Ishikawa (cell line): ENCODE results near the gene PIP4K2A.

Experiments used
- CEBPB ChIP-seq: IDR thresholded peaks from 2 replicates; pipeline ENCODE4 v1.6.1; 2012
- CREB1 ChIP-seq: IDR thresholded peaks from 2 replicates; pipeline ENCODE4 v1.6.1; 2012; ENCODE audit warnings: low read depth
- EGR1 ChIP-seq: IDR thresholded peaks from 2 replicates; pipeline ENCODE4 v1.6.1; 2012
- EP300 ChIP-seq: IDR thresholded peaks from 2 replicates; pipeline ENCODE4 v1.6.1; 2012; ENCODE audit warnings: borderline replicate concordance
- FOXM1 ChIP-seq: IDR thresholded peaks from 2 replicates; pipeline ENCODE4 v1.6.1; 2012; ENCODE audit warnings: low read depth, borderline replicate concordance
- NFIC ChIP-seq: IDR thresholded peaks from 2 replicates; pipeline ENCODE4 v1.6.1; 2012
- RAD21 ChIP-seq: IDR thresholded peaks from 2 replicates; pipeline ENCODE4 v1.6.1; 2012; ENCODE audit warnings: low read depth
- TAF1 ChIP-seq: IDR thresholded peaks from 2 replicates; pipeline ENCODE4 v1.6.1; 2012; ENCODE audit warnings: low read depth, mild to moderate bottlenecking
- TCF12 ChIP-seq: IDR thresholded peaks from 2 replicates; pipeline ENCODE4 v1.6.1; 2012; ENCODE audit warnings: low read depth
- TEAD4 ChIP-seq: IDR thresholded peaks from 2 replicates; pipeline ENCODE4 v1.6.1; 2012
- YY1 ChIP-seq: IDR thresholded peaks from 2 replicates; pipeline ENCODE4 v1.6.1; 2012; ENCODE audit warnings: low read depth
- ZBTB7A ChIP-seq: IDR thresholded peaks from 2 replicates; pipeline ENCODE4 v1.6.1; 2012; ENCODE audit warnings: low read depth
- TF ChIP-seq, protein P1 (sequence below): IDR thresholded peaks from 2 replicates; pipeline ENCODE4 v1.6.1; 2012
- TF ChIP-seq, protein P2 (sequence below): IDR thresholded peaks from 2 replicates; pipeline ENCODE4 v1.6.1; 2012
- TF ChIP-seq, protein P3 (sequence below): IDR thresholded peaks from 2 replicates; pipeline ENCODE4 v1.6.1; 2012; ENCODE audit warnings: low read depth, mild to moderate bottlenecking

PIP4K2A gene

DNA sequence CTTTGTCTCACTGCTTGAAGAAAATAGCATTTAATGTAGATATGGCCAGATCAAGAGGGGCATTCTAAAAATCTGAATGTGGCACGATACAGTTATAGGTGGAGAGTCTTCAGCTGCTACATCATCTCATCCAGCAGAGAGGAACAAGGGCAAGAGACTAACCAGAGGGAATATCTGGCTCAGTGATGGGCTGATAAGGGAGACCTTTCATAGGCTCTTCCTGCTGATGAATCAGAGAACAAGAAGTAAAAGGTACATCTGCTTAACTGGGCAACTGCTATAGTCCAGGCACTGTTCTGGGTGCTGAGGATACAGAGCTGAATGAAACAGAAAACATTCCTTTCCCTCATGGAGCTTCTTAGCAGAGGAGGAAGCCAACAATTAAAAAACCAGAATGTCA lies 37.9 kb downstream of the PIP4K2A start:
- TF ChIP-seq, protein P1, sequence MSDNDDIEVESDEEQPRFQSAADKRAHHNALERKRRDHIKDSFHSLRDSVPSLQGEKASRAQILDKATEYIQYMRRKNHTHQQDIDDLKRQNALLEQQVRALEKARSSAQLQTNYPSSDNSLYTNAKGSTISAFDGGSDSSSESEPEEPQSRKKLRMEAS = no peak
- TF ChIP-seq CREB1 = no peak
- TF ChIP-seq ZBTB7A = no peak
- TF ChIP-seq TCF12 = no peak
- no peak for TF ChIP-seq FOXM1
- TF ChIP-seq, protein P2, sequence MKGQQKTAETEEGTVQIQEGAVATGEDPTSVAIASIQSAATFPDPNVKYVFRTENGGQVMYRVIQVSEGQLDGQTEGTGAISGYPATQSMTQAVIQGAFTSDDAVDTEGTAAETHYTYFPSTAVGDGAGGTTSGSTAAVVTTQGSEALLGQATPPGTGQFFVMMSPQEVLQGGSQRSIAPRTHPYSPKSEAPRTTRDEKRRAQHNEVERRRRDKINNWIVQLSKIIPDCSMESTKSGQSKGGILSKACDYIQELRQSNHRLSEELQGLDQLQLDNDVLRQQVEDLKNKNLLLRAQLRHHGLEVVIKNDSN = no peak

DNA sequence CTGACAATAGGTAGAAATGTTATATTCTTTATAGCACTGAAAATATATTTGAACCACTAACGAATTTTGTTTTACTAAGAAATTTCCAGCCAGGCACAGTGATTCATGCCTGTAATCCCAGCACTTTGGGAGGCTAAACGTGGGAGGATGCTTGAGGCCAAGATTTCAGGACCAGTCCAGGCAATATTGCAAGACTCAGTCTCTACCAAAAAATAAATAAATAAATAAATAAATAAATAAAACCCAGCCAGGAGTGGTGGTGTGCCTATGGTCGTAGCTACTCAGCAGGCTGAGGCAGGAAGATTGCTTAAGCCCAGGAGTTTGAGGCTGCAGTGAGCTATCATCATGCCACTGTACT lies 39.8 kb downstream of the PIP4K2A start:
- TF ChIP-seq, protein P3, sequence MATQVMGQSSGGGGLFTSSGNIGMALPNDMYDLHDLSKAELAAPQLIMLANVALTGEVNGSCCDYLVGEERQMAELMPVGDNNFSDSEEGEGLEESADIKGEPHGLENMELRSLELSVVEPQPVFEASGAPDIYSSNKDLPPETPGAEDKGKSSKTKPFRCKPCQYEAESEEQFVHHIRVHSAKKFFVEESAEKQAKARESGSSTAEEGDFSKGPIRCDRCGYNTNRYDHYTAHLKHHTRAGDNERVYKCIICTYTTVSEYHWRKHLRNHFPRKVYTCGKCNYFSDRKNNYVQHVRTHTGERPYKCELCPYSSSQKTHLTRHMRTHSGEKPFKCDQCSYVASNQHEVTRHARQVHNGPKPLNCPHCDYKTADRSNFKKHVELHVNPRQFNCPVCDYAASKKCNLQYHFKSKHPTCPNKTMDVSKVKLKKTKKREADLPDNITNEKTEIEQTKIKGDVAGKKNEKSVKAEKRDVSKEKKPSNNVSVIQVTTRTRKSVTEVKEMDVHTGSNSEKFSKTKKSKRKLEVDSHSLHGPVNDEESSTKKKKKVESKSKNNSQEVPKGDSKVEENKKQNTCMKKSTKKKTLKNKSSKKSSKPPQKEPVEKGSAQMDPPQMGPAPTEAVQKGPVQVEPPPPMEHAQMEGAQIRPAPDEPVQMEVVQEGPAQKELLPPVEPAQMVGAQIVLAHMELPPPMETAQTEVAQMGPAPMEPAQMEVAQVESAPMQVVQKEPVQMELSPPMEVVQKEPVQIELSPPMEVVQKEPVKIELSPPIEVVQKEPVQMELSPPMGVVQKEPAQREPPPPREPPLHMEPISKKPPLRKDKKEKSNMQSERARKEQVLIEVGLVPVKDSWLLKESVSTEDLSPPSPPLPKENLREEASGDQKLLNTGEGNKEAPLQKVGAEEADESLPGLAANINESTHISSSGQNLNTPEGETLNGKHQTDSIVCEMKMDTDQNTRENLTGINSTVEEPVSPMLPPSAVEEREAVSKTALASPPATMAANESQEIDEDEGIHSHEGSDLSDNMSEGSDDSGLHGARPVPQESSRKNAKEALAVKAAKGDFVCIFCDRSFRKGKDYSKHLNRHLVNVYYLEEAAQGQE = no peak
- TF ChIP-seq, protein P1 = no peak
- TF ChIP-seq CREB1 = no peak
- TF ChIP-seq FOXM1 = no peak
- TF ChIP-seq TCF12 = no peak
- no peak for TF ChIP-seq CEBPB
- TF ChIP-seq RAD21 = no peak
- no peak for TF ChIP-seq YY1
- TF ChIP-seq TEAD4 = no peak
- no peak for TF ChIP-seq NFIC
- TF ChIP-seq, protein P2 = no peak
- no peak for TF ChIP-seq TAF1
- no peak for TF ChIP-seq EGR1

DNA sequence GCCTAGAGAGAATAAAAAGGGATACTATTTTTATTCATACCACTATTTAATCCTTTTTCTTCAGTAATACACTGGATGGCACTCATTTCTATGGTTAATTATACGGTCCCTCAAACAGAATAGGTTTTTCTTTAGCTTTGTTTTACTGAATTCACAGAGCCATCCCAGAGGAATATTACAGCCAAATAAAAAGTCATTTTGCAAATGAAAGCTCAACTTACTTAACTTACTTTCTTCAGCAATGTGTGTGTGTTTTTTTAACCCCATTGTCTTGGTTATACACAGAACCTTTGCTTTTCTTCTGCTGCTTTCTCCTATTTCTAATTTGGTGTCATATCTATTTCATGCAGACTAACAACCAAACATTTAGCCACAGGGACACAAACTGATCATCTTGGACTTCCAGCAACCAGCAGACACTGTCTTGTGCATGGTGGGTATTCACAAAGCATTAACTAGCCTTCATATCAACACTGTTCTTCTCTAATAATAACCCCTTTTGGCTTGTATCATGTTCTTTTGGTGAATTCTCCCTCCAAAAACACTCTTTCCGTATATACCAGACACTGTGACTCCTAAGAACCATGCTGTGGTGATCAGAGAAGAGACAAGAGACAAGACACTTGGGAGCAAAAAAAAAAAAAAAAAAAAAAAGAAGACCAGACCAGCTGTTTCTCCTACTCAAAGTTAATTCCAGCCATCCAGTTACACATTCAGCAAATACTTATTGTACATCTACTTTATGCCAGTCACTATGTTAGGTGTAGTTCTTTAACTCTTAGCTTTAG lies 40.4 kb downstream of the PIP4K2A start:
- TF ChIP-seq TCF12 = no peak
- no peak for TF ChIP-seq RAD21
- no peak for TF ChIP-seq EGR1
- no peak for TF ChIP-seq ZBTB7A
- TF ChIP-seq NFIC = no peak
- TF ChIP-seq TEAD4 = no peak
- no peak for TF ChIP-seq CREB1
- TF ChIP-seq FOXM1 = no peak
- no peak for TF ChIP-seq CEBPB
- no peak for TF ChIP-seq YY1
- TF ChIP-seq, protein P2 = no peak
- TF ChIP-seq, protein P1 = no peak

DNA sequence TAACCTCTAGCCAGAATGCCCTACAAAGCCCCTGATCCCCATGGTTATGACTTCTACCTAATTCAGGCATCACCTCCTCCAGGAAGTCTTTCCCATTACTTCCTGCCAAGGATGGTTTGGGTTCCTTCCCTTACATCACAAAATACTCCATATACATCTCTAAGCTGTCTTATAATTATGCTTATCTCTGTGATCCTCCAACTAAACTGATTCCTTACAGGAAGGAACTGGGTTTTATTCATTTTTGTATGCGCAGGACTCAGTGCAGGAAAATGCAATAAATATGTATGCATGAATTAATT lies 41.3 kb downstream of the PIP4K2A start:
- TF ChIP-seq EP300 (no peak), CREB1 (no peak), TEAD4 (no peak), YY1 (no peak), TAF1 (no peak), EGR1 (no peak), CEBPB (no peak), NFIC (no peak), RAD21 (no peak)
- TF ChIP-seq, protein P2 = no peak

DNA sequence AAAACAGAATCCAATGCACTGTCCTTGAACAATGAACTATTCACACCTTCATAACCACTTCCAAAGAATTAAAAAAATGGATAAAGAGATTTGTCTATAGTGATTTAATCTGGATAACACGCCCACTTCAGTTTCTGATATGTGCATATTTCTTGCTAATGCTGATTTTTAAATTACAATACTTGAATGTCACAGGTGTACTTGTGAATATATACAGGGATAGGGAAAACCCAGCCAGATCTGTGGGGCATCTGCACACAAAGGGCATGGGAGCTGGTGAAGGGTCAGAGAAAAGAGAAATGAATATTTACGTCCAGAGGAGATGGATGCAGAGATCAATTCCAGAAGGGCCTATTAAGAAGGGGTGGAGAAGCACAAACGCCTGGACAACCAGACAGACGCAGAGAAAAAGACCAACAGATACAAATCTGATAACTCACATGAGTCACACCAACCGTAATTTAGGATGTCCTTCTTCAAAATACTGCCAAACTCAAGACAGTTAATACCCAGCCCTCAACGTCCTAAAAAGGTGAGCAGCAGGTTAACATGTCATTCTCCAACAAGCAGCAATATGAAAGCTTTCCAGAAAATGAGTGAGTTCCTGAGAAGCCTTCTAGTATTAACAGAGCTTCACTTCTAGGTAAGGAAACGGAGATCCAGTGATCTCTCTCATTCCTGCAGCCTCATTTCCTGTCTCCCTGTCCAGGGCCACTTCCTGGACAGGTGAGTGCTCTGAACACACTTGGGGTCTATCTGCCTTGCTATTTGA lies 41.9 kb downstream of the PIP4K2A start:
- TF ChIP-seq EGR1 = no peak
- TF ChIP-seq TEAD4 = no peak
- no peak for TF ChIP-seq CEBPB
- TF ChIP-seq TCF12 = no peak
- TF ChIP-seq FOXM1 = no peak
- no peak for TF ChIP-seq EP300
- TF ChIP-seq, protein P2 = no peak
- TF ChIP-seq ZBTB7A = no peak
- TF ChIP-seq NFIC = no peak
